HepG2 (cell line): ENCODE measurements around the gene SYMPK. TPM values are rescaled to one million over a fixed set of nuclear protein-coding genes. Genes with fewer than 3 reads are reported as not detected.

Source experiments
- ARID2 ChIP-seq: sonication (generic); formaldehyde crosslinking; IDR thresholded peaks from 2 replicates; pipeline ENCODE4 v1.8.1; 2022; ENCODE audit warnings: mild to moderate bottlenecking, missing genetic modification reagents, borderline replicate concordance
- CAMTA2 ChIP-seq: sonication (generic); formaldehyde crosslinking; IDR thresholded peaks from 2 replicates; pipeline ENCODE4 v1.4.0; 2020; ENCODE audit warnings: mild to moderate bottlenecking, missing genetic modification reagents, borderline replicate concordance
- DNMT3B ChIP-seq: conservative IDR thresholded peaks from 2 replicates; pipeline ENCODE4 v1.6.1; 2016; ENCODE audit warnings: missing biosample characterization, control low read depth
- HNF4A ChIP-seq: sonication (generic); formaldehyde crosslinking; IDR thresholded peaks from 2 replicates; pipeline ENCODE4 v1.4.0; 2020; ENCODE audit warnings: missing genetic modification reagents
- KDM5B ChIP-seq: sonication (generic); formaldehyde crosslinking; IDR thresholded peaks from 2 replicates; pipeline ENCODE4 v1.4.0; 2020; ENCODE audit warnings: missing genetic modification reagents, mild to moderate bottlenecking, borderline replicate concordance
- PHF20 ChIP-seq: sonication (generic); formaldehyde crosslinking; IDR thresholded peaks from 2 replicates; pipeline ENCODE4 v1.5.0; 2020; ENCODE audit warnings: mild to moderate bottlenecking, missing genetic modification reagents
- RARA ChIP-seq: IDR thresholded peaks from 2 replicates; pipeline ENCODE4 v1.6.1; 2016; ENCODE audit warnings: missing genetic modification reagents, missing compliant biosample characterization
- SOX13 ChIP-seq, 3 experiments: fragments of 450-650 bp in 1 of 3; sonication (generic) in 1 of 3; formaldehyde crosslinking in 1 of 3; IDR thresholded peaks in 2 of 3; conservative IDR thresholded peaks in 1 of 3; 2 replicates each; pipeline versions ENCODE4 v1.5.0 to v1.6.1; 2016 to 2020; ENCODE audit warnings: antibody characterized with exemption in 1 of 3, mild to moderate bottlenecking in 1 of 3, missing compliant biosample characterization in 1 of 3, missing genetic modification reagents in 1 of 3, moderate library complexity in 1 of 3
- SP1 ChIP-seq, 2 experiments: fragments of 450-650 bp in 1 of 2; sonication (generic) in 1 of 2; formaldehyde crosslinking in 1 of 2; IDR thresholded peaks; 2 replicates each; pipeline versions ENCODE4 v1.4.0 to v1.6.1; 2016 to 2020; ENCODE audit warnings: missing genetic modification reagents in 1 of 2
- XRCC5 ChIP-seq: fragments of 200-400 bp; formaldehyde crosslinking; optimal IDR thresholded peaks from 2 replicates; pipeline ENCODE3; 2017; ENCODE audit warnings: mild to moderate bottlenecking, low read length
- ZBTB8A ChIP-seq: sonication (generic); formaldehyde crosslinking; IDR thresholded peaks from 2 replicates; pipeline ENCODE4 v1.4.0; 2020; ENCODE audit warnings: mild to moderate bottlenecking, low read depth, missing genetic modification reagents, borderline replicate concordance
- ZNF556 ChIP-seq: sonication (generic); formaldehyde crosslinking; IDR thresholded peaks from 2 replicates; pipeline ENCODE4 v1.4.0; 2020; ENCODE audit warnings: mild to moderate bottlenecking, missing genetic modification reagents, borderline replicate concordance
- polyA plus RNA-seq, 8 experiments: library from polyadenylated mRNA; depleted of rRNA in 3 of 8; stranded (reverse) in 7 of 8; unstranded in 1 of 8; fragments of >200 nt; fragmentation: Illumina TruSeq in 4 of 8; extraction: Trizol in 4 of 8; gene quantifications; 2 replicates each; pipeline versions ENCODE4 v1.2.1 to v1.2.3, GENCODE V29; 2011 to 2016; ENCODE audit warnings: low read depth in 4 of 8, missing spikeins in 1 of 8, mixed read lengths in 1 of 8; ENCODE audit not compliant: insufficient read depth in 1 of 8
- total RNA-seq, 5 experiments: library from RNA; depleted of rRNA; stranded (reverse); fragments of >200 nt; fragmentation: Illumina TruSeq; extraction: Trizol; gene quantifications; 2 replicates each; pipeline ENCODE4 v1.2.3, GENCODE V29; 2016; ENCODE audit warnings: low read depth in 1 of 5
- TF ChIP-seq, protein P1 (sequence below): IDR thresholded peaks from 2 replicates; pipeline ENCODE4 v1.6.1; 2016; ENCODE audit warnings: mild to moderate bottlenecking
- TF ChIP-seq, protein P2 (sequence below): sonication (generic); formaldehyde crosslinking; IDR thresholded peaks from 2 replicates; pipeline ENCODE4 v1.4.0; 2020; ENCODE audit warnings: missing genetic modification reagents, mild to moderate bottlenecking, borderline replicate concordance
- TF ChIP-seq, protein P3 (sequence below): sonication (generic); formaldehyde crosslinking; IDR thresholded peaks from 2 replicates; pipeline ENCODE4 v1.5.0; 2020; ENCODE audit warnings: missing genetic modification reagents
- TF ChIP-seq, protein P4 (sequence below): IDR thresholded peaks from 2 replicates; pipeline ENCODE4 v1.6.1; 2016; ENCODE audit warnings: missing compliant biosample characterization, missing genetic modification reagents, borderline replicate concordance
- TF ChIP-seq, protein P5 (sequence below): sonication (generic); formaldehyde crosslinking; IDR thresholded peaks from 2 replicates; pipeline ENCODE4 v1.4.0; 2020; ENCODE audit warnings: missing genetic modification reagents

SYMPK gene
- total and polyA plus RNA-seq, 2 of the 13 experiments (the other 11 are each of a cell fraction or from before 2014, with no cell fraction given), result 21.9 to 55.7 TPM

DNA sequence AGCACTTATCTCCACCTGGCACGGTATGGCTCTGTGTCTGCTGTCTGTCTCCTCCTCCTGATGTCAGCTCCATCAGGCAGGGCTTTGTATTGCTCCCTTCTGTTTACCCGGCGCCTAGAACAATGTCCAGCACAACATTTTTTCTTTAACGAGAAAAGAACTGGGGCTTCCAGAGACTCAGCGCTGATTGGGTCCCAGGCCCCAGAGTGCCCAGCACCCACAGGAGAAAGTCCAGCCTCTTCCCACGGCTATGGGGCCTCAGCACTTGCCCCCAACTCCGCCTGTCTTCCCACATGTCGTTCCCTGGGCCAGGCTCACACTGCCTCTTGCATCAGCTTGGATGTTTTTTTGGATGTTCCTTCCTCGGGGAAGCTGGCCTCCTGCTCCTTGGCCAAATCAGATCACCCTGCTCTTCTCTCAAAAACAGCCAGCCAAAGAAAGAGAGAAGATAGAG is 32.6 kb upstream of the SYMPK start (continued):
- TF ChIP-seq PHF20 (CRISPR knock-in tag) (no peak), ZNF556 (peak; percentile 47; the same call in 1 of the 2 replicates), SOX13 (IDR thresholded peaks at IDR 0.05) (peak; percentile 60; the same call in 1 of the 2 replicates), SOX13 (CRISPR knock-in tag; conservative IDR thresholded peaks at IDR 0.05 in 1 of 2, IDR thresholded peaks at IDR 0.05 in 1 of 2) (peak in 1 of 2 experiments; percentile 92; a peak in 2 of 4 replicates), ARID2 (CRISPR knock-in tag) (0 out of 2 replicates have a peak, but pooled peaks have one; percentile 31), CAMTA2 (no peak), RARA (CRISPR knock-in tag) (0 out of 2 replicates have a peak, but pooled peaks have one; percentile 13), DNMT3B (CRISPR knock-in tag) (0 out of 2 replicates have a peak, but pooled peaks have one; percentile 28), ZBTB8A (no peak), HNF4A (CRISPR knock-in tag) (peak; percentile 81), XRCC5 (peak; percentile 33), SP1 (IDR thresholded peaks at IDR 0.05) (no peak), SP1 (CRISPR knock-in tag; IDR thresholded peaks at IDR 0.05) (no peak), KDM5B (CRISPR knock-in tag) (no peak)
- TF ChIP-seq, protein P1, sequence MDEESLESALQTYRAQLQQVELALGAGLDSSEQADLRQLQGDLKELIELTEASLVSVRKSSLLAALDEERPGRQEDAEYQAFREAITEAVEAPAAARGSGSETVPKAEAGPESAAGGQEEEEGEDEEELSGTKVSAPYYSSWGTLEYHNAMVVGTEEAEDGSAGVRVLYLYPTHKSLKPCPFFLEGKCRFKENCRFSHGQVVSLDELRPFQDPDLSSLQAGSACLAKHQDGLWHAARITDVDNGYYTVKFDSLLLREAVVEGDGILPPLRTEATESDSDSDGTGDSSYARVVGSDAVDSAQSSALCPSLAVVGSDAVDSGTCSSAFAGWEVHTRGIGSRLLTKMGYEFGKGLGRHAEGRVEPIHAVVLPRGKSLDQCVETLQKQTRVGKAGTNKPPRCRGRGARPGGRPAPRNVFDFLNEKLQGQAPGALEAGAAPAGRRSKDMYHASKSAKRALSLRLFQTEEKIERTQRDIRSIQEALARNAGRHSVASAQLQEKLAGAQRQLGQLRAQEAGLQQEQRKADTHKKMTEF (CRISPR knock-in tag), result 0 out of 2 replicates have a peak, but pooled peaks have one; percentile 27
- TF ChIP-seq, protein P2, sequence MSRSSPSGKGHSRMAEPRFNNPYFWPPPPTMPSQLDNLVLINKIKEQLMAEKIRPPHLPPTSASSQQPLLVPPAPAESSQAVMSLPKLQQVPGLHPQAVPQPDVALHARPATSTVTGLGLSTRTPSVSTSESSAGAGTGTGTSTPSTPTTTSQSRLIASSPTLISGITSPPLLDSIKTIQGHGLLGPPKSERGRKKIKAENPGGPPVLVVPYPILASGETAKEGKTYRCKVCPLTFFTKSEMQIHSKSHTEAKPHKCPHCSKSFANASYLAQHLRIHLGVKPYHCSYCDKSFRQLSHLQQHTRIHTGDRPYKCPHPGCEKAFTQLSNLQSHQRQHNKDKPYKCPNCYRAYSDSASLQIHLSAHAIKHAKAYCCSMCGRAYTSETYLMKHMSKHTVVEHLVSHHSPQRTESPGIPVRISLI (CRISPR knock-in tag), result peak; percentile 78; the same call in 1 of the 2 replicates
- TF ChIP-seq, protein P3, sequence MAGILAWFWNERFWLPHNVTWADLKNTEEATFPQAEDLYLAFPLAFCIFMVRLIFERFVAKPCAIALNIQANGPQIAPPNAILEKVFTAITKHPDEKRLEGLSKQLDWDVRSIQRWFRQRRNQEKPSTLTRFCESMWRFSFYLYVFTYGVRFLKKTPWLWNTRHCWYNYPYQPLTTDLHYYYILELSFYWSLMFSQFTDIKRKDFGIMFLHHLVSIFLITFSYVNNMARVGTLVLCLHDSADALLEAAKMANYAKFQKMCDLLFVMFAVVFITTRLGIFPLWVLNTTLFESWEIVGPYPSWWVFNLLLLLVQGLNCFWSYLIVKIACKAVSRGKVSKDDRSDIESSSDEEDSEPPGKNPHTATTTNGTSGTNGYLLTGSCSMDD, result no peak
- TF ChIP-seq, protein P4, sequence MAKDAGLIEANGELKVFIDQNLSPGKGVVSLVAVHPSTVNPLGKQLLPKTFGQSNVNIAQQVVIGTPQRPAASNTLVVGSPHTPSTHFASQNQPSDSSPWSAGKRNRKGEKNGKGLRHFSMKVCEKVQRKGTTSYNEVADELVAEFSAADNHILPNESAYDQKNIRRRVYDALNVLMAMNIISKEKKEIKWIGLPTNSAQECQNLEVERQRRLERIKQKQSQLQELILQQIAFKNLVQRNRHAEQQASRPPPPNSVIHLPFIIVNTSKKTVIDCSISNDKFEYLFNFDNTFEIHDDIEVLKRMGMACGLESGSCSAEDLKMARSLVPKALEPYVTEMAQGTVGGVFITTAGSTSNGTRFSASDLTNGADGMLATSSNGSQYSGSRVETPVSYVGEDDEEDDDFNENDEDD (CRISPR knock-in tag), result 0 out of 2 replicates have a peak, but pooled peaks have one; percentile 65
- TF ChIP-seq, protein P5, sequence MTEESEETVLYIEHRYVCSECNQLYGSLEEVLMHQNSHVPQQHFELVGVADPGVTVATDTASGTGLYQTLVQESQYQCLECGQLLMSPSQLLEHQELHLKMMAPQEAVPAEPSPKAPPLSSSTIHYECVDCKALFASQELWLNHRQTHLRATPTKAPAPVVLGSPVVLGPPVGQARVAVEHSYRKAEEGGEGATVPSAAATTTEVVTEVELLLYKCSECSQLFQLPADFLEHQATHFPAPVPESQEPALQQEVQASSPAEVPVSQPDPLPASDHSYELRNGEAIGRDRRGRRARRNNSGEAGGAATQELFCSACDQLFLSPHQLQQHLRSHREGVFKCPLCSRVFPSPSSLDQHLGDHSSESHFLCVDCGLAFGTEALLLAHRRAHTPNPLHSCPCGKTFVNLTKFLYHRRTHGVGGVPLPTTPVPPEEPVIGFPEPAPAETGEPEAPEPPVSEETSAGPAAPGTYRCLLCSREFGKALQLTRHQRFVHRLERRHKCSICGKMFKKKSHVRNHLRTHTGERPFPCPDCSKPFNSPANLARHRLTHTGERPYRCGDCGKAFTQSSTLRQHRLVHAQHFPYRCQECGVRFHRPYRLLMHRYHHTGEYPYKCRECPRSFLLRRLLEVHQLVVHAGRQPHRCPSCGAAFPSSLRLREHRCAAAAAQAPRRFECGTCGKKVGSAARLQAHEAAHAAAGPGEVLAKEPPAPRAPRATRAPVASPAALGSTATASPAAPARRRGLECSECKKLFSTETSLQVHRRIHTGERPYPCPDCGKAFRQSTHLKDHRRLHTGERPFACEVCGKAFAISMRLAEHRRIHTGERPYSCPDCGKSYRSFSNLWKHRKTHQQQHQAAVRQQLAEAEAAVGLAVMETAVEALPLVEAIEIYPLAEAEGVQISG (CRISPR knock-in tag), result peak; percentile 36; the same call in 1 of the 2 replicates
